HUES64 (cell line): ENCODE measurements around the gene GGT5.
"Not testable (repeated sequence)": the region's sequence is repeated elsewhere in the genome, so short reads cannot be mapped to it uniquely, and the experiment has no call there.

ENCODE experiments used
- H3K27ac ChIP-seq: 2 replicates; pipeline ENCODE4 v1.7.0; 2013; ENCODE audit warnings: low read depth, low read length, inconsistent platforms
- H3K27me3 ChIP-seq: 2 replicates; pipeline ENCODE4 v1.6.1; 2013; ENCODE audit warnings: mild to moderate bottlenecking, low read length; ENCODE audit not compliant: insufficient read depth
- H3K36me3 ChIP-seq: 2 replicates; pipeline ENCODE4 v1.6.1; 2013; ENCODE audit warnings: mild to moderate bottlenecking, low read length; ENCODE audit not compliant: insufficient read depth
- H3K4me1 ChIP-seq: 2 replicates; pipeline ENCODE4 v1.6.1; 2013; ENCODE audit warnings: mild to moderate bottlenecking, low read length, moderate library complexity; ENCODE audit not compliant: insufficient read depth
- H3K4me3 ChIP-seq: 2 replicates; pipeline ENCODE4 v1.5.1; 2013; ENCODE audit warnings: mild to moderate bottlenecking, low read length, moderate library complexity
- H3K9ac ChIP-seq: 2 replicates; pipeline ENCODE4 v1.6.1; 2013; ENCODE audit warnings: mild to moderate bottlenecking, low read depth, low read length
- H3K9me3 ChIP-seq: 2 replicates; pipeline ENCODE4 v1.6.1; 2013; ENCODE audit warnings: low read depth, low read length; ENCODE audit not compliant: insufficient read depth
- WGBS: fragments of 150-250, 120-280 bp; methylation state at CpG from one replicate; pipeline ENCODE4 v1.1.7; 2013; ENCODE audit warnings: missing lambda C conversion rate; 5-methylcytosine and 5-hydroxymethylcytosine counted together

The GGT5 gene

DNA sequence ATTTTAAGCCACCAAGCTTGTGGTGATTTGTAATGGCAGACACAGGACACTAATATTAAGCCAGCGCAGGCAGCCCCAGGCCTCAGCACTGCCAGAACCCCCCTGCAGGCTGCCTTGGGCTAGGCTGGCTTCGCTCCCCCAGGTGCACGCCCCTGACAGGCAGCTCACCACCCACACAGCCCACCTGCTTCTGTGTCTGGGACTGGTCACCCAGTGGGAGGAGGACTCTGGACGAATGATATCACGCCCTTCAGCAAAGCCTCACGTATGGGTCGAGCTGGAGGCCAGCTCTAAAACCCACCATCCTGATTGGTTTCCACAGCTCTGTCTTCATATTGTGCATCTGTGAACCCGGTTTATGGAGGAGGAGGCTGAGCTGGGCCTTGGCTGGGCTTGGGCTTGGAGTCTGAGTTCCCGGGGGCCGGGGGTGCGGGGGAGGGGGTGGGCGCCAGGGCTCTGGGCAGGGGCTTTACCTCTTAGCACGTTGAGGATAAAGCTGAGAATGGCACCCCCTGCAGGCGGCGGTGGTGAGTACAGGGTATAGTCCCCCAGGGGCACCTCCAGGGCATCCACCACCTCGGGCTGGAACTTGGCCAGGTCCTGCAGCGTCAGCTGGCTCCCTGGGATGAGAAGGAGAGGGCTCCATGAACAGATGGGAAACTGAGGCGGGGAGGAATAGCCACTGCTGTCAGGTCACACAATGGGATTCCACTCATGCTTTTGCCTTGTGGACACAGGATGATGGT, 13.8 kb downstream of the GGT5 start:
- H3K9ac ChIP-seq: no peak overlapping the region
- H3K36me3 ChIP-seq: no peaks in the 10 kb centered on the region
- 0 out of 2 replicates have a peak, but pooled peaks cover 6% of the 10 kb centered on the region for H3K4me1 ChIP-seq
- no peaks in the 10 kb centered on the region for H3K27me3 ChIP-seq
- WGBS: 66% methylated on average over 13 of the region's 18 CpGs
- no peak overlapping the region for H3K27ac ChIP-seq
- H3K9me3 ChIP-seq: no peaks in the 10 kb centered on the region
- H3K4me3 ChIP-seq: no peak overlapping the region

DNA sequence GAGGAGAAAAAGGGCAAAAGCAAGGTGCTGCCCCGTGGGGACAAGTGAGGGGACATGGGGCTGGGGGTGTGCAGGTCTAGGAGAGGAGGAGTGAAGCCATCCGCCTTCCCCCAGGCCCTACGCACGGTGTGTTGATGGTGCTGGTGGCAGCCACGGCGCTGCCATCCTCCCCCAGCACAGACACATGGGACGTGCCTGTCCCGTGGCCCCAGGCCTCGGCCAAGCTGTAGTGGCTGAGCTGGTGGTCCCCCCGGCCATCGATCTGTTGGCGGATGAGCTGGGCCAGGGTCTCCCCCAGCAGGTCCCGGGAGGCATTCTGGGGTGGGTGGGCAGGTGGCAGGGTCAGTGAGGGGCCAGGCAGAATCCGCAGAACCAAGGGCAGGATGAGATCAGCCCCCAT, 18.9 kb downstream of the GGT5 start:
- no peak overlapping the region for H3K27ac ChIP-seq
- WGBS: 93% methylated on average over 14 of the region's 14 CpGs
- H3K9ac ChIP-seq: no peak overlapping the region
- 0 out of 2 replicates have a peak, but pooled peaks cover 4% of the 10 kb centered on the region for H3K4me1 ChIP-seq
- H3K27me3 ChIP-seq: no peaks in the 10 kb centered on the region
- no peaks in the 10 kb centered on the region for H3K36me3 ChIP-seq
- H3K9me3 ChIP-seq: 0 out of 2 replicates have a peak, but pooled peaks cover 3% of the 10 kb centered on the region
- H3K4me3 ChIP-seq: no peak overlapping the region

DNA sequence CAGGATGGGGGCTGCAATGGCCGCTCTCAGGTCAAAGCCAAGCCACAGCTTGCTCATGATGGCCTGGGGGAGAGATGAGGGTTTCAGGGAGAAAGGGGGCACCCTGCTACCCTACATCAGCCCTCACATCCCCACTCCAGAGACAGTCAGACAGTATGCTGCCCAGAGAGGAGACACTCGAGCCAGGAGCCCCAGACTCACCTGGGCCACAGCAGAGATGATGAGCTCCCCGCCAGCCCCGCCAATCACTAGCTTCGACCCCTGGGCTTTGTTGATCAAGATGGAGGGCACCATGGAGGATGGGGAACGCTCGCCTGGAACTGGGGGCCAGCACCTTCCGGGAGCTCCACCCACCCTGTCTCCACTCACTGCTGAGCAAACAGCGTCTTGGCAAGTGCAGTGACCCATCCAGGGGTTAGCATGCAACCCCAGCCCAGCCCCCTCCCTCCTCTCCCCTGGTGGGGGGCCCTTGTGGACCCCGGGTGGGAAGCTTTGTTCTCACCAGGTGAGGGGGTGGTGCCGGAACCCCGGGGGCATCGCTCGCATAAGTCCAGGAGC, 19.8 kb downstream of the GGT5 start:
- Histone ChIP-seq H3K36me3 (no peaks in the 10 kb centered on the region), H3K27ac (no peak overlapping the region), H3K27me3 (no peaks in the 10 kb centered on the region), H3K4me3 (no peak overlapping the region), H3K9ac (no peak overlapping the region), H3K4me1 (no peaks in the 10 kb centered on the region), H3K9me3 (0 out of 2 replicates have a peak, but pooled peaks cover 3% of the 10 kb centered on the region)
- WGBS: 91% methylated on average over 14 of the region's 14 CpGs

DNA sequence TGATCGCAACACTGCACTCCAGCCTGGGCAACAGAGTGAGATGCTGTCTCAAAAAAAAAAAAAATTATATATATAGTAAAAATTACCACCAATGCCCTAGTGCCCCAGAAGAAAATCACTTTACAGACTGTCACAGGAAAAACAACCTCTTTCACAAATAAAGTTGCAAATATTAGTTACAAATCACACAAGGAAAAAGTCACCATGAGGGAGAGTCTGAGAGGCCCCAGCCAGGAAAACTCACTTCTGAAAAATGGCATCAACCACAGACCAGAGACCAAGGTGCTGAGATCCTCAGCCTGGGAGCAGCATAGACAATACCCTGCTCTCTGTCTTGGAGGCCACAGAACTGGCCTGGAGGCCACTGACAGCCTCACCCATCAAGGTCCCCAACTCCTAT, 20.4 kb downstream of the GGT5 start:
- no peak overlapping the region for H3K4me3 ChIP-seq
- H3K27me3 ChIP-seq: no peaks in the 10 kb centered on the region
- no peaks in the 10 kb centered on the region for H3K36me3 ChIP-seq
- H3K9me3 ChIP-seq: 0 out of 2 replicates have a peak, but pooled peaks cover 3% of the 10 kb centered on the region
- no CpG with 5 or more reads among the region's 1 CpG for WGBS
- no peak overlapping the region for H3K27ac ChIP-seq
- no peak overlapping the region for H3K9ac ChIP-seq
- no peaks in the 10 kb centered on the region for H3K4me1 ChIP-seq

DNA sequence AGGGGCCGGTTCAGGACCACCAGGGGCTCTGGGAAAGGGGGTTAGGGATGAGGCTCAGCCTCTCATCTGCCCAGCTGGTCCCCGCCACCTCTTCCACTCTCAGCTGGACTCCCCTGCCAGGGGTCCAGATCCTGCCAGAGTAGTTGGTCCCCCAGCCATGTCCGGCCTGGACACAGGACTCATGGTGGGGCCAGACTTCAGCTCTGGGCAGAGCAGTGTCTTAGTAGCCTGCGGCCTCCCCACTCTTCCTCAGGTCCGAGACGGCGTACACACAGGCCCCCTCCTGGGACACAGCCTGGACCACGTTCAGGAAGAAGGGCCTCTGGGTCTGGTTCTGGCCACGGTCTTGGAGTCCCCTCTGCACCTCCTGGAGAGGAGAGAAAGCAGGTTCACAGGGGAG, 25.1 kb downstream of the GGT5 start:
- H3K36me3 ChIP-seq: no peaks in the 10 kb centered on the region
- H3K4me1 ChIP-seq: no peaks in the 10 kb centered on the region
- H3K27me3 ChIP-seq: no peaks in the 10 kb centered on the region
- 93% methylated on average over 9 of the region's 9 CpGs for WGBS
- no peak overlapping the region for H3K9ac ChIP-seq
- H3K9me3 ChIP-seq: 0 out of 2 replicates have a peak, but pooled peaks cover 3% of the 10 kb centered on the region
- H3K4me3 ChIP-seq: no peak overlapping the region
- no peak overlapping the region for H3K27ac ChIP-seq

DNA sequence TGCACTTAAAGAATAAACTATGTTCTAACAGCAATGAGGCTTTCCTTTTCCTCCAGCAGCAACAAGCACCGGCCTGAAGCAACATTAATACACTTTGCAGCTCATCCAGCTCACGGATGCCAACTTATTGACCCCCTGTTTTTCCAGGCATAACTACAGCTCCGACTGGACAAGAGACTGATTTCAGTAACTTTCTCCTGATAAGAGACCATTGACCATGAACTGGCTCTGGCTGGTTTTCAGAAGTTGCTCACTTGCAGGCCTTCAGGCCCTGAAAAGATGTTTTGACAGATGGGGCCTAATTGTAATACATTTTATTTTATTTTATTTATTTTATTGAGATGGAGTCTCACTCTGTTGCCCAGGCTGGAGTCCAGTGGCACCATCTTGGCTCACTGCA, 27.5 kb downstream of the GGT5 start:
- no peaks in the 10 kb centered on the region for H3K36me3 ChIP-seq
- H3K9ac ChIP-seq: no peak overlapping the region
- H3K9me3 ChIP-seq: no peaks in the 10 kb centered on the region
- WGBS: 87% methylated on average over 3 of the region's 3 CpGs
- no peaks in the 10 kb centered on the region for H3K27me3 ChIP-seq
- H3K4me3 ChIP-seq: no peak overlapping the region
- H3K27ac ChIP-seq: no peak overlapping the region
- no peaks in the 10 kb centered on the region for H3K4me1 ChIP-seq

DNA sequence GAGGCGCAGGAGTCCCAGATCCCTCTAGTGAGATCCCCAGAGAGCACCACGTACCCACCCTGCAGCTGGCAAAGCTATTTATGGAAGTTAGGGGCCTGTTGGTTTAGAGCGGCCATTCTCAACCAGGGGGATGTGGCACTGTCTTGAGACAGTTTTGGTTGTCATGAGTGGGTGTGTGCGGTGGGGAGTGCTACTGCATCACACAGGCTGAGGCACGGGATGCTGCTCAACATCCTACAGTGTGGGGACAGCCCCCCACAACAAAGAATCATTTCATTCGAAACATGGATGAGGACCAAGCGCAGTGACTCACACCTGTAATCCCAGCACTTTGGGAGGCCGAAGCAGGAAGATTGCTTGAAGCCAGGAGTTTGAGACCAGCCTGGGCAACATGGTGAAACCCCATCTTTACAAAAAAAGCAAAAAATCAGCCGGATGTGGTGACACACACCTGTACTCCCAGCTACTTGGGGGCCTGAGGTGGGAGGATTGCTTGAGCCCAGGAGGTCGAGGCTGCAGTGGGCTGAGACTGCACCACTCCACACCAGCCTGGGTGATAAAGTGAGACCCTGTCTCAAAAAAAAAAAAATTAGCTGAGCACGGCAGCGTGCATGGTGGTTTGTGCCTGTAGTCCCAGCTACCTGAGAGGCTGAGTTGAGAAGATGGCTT, 28.2 kb downstream of the GGT5 start:
- no peaks in the 10 kb centered on the region for H3K36me3 ChIP-seq
- H3K4me3 ChIP-seq: no peak overlapping the region
- H3K4me1 ChIP-seq: no peaks in the 10 kb centered on the region
- no peaks in the 10 kb centered on the region for H3K9me3 ChIP-seq
- WGBS: 93% methylated on average over 12 of the region's 12 CpGs
- H3K27me3 ChIP-seq: no peaks in the 10 kb centered on the region
- H3K27ac ChIP-seq: no peak overlapping the region
- H3K9ac ChIP-seq: no peak overlapping the region

DNA sequence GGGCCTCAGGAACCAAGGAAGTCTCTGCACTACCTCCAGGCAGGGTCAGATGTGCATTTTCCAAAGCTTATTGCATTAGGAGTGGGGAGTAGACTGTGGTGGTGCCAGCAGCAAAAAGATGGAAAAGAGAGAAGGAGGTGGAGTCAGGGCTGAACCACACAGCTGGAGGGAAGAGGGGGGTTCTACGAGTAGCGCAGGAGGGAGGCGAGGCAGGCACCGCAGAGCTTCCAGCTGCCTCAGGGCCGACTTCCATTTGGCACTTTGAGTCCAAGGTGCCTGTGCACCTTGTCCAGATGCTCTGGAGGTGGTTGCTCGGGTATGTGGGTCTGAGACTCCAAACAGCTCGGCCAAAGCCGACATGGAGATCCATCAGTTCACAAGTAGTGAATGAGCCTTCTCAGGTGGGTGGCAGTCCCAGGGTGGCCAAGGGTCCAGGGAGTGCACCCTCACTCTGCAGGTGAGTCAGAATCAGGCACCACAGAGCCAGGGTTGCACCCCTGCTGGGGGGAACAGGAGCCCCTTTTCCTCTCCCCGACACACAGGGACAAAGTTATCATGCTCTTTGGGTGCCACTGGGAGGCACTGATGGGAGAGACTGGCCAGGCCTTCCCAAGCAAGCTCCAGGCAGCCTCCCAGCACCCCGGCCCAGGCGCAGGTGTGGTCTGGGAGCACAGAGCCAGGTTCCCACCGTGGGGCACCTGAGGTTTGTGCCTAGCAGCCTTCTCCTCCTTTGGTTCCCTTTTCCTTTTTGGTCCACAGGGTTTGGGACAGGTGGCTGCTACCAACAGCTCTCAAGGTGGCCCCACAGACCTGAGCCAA, 30.2 kb downstream of the GGT5 start:
- Histone ChIP-seq H3K9me3 (no peaks in the 10 kb centered on the region), H3K4me1 (no peaks in the 10 kb centered on the region), H3K9ac (no peak overlapping the region), H3K4me3 (no peak overlapping the region), H3K27ac (no peak overlapping the region), H3K27me3 (no peaks in the 10 kb centered on the region), H3K36me3 (no peaks in the 10 kb centered on the region)
- 90% methylated on average over 12 of the region's 12 CpGs for whole genome bisulfite sequencing

DNA sequence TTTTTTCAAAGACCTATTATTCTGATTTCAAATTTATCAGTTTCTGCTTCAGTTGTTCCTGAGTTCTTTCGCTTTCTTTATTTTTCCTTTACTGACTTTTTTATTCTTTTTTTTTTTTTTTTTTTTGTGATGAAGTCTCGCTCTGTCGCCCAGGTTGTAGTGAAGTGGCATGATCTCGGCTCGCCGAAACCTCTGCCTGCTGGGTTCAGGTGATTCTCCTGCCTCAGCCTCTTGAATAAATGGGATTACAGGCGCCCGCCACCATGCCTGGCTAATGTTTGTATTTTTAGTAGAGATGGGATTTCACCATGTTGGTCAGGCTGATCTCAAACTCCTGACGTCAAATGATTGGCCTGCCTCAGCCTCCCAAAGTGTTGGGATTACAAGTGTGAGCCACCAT, 31.8 kb downstream of the GGT5 start:
- not testable (repeated sequence) for H3K27ac ChIP-seq, H3K4me1 ChIP-seq, H3K36me3 ChIP-seq, H3K9me3 ChIP-seq, H3K27me3 ChIP-seq, H3K4me3 ChIP-seq, H3K9ac ChIP-seq
- WGBS: 95% methylated on average over 8 of the region's 9 CpGs

DNA sequence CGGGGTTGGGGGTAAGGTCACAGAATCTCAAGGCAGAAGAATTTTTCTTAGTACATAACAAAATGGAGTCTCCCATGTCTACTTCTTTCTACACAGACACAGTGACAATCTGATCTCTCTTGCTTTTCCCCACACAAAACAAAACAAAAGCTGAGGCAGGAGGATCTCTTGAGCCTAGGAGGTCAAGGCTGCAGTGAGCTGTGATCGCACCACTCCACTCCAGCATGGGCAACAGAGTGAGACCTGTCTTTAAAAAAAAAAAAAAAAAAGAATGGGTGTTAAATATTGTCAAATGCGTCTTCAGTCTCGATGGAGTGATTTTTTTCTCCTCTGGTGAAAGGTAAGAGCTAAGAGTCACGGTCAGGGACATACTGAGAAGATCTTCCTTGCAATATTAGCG, 33.2 kb downstream of the GGT5 start:
- not testable (repeated sequence) for H3K27me3 ChIP-seq, H3K4me3 ChIP-seq, H3K27ac ChIP-seq, H3K9me3 ChIP-seq, H3K36me3 ChIP-seq, H3K9ac ChIP-seq
- H3K4me1 ChIP-seq: peaks cover 14% of the 10 kb centered on the region
- WGBS: 93% methylated on average over 4 of the region's 6 CpGs

DNA sequence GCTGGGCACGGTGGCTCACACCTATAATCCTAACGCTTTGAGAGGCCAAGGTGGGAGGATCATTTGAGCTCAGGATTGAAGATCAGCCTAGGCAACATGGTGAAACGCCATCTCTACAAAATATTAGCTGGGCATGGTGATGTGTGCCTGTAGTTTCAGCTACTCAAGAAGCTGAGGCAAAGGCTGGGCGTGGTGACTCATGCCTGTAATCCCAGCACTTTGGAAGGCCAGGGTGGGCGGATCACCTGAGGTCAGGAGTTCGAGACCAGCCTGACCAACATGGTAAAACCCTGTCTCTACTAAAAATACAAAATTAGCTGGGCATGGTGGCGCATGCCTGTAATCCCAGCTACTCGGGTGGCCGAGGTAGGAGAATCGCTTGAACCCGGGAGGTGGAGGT, 34.5 kb downstream of the GGT5 start:
- not testable (repeated sequence) for H3K27ac ChIP-seq, H3K4me3 ChIP-seq, H3K36me3 ChIP-seq, H3K27me3 ChIP-seq, H3K9ac ChIP-seq, H3K9me3 ChIP-seq
- WGBS: 96% methylated on average over 10 of the region's 11 CpGs
- H3K4me1 ChIP-seq: peaks cover 14% of the 10 kb centered on the region
